Keratinocyte (primary cell): ENCODE data around the gene IFFO2.

ENCODE experiments used
- CTCF ChIP-seq, 3 experiments: IDR thresholded peaks in 1 of 3; conservative IDR thresholded peaks in 1 of 3; optimal IDR thresholded peaks in 1 of 3; 2 replicates in 2 of 3; 3 replicates in 1 of 3; pipeline versions ENCODE3 to v1.5.1; 2011; ENCODE audit warnings: low read length in 3 of 3, mild to moderate bottlenecking in 3 of 3, moderate library complexity in 2 of 3, control low read depth in 1 of 3, inconsistent platforms in 1 of 3; ENCODE audit not compliant: insufficient read depth in 2 of 3; ENCODE audit errors: extremely low read depth in 1 of 3
- EZH2 ChIP-seq: IDR thresholded peaks from one replicate; pipeline ENCODE4 v1.6.1; 2012; ENCODE audit warnings: inconsistent platforms, mild to moderate bottlenecking, low read length, moderate library complexity

GRCh38 chr1:18891426-18891780 is 65.1 kb downstream of the IFFO2 start:
- TF ChIP-seq CTCF (optimal IDR thresholded peaks at IDR 0.05 in 1 of 3, IDR thresholded peaks at IDR 0.05 in 1 of 3, conservative IDR thresholded peaks at IDR 0.05 in 1 of 3; ENCODE audit: extremely low read depth in 1 of 3, insufficient read depth in 2 of 3, low read length in 3 of 3) (no peak), EZH2 (no peak)
